H4 (cell line): ENCODE data around the gene PCED1B. TPM values are rescaled to one million over a fixed set of nuclear protein-coding genes. Genes with fewer than 3 reads are reported as not detected.
"Not testable (repeated sequence)": the region's sequence is repeated elsewhere in the genome, so short reads cannot be mapped to it uniquely, and the experiment has no call there.

Experiments used
- DNase-seq: peaks from one replicate; pipeline ENCODE4 v3.0.0-alpha.2; 2015; ENCODE audit warnings: low spot score
- total RNA-seq: library from RNA; depleted of rRNA; stranded (reverse); fragments of >200 nt; shearing (Covaris generic); gene quantifications from 2 replicates; pipeline ENCODE4 v1.2.3, GENCODE V29; 2014; rRNA removed

Gene PCED1B
- total RNA-seq, 1 experiment from 2014 or later: 1.1 TPM

DNA sequence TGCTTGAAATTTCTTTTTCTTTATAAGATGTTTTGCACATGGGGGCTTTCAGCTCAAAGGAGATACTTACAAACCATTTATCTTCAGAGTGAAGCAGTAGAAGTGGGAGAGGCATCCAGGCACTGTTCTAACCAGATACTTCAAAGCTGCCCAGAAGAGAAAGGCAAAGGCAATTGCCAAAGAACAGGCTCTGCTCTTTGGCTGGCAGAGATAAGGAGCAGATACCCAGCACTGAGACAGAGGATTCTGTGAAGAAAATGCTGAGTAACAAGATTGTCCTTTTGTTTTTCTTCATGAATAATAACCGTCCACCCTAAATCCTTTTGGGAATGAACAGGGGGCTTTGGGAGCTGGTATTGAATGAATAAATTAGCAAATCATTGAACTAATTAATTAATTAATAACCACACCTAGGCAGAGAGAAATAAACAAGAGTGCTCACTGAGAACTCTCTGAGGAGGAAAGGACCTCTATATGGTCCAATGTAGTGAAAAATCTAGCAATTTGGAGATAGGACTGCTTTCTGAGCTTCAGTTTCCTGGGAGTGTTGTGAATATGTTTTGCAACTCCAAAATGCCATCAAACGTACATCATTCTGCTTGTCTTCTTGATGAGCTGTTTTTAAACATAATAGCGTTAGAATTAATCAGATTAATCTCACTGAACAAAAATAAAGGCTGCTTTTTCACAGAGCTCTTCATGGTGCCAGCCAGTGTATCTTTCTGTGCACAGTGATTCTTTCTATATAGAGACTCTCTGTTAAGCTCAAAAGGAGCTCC is 193.2 kb downstream of the PCED1B start:
- DNase-seq: no peak

DNA sequence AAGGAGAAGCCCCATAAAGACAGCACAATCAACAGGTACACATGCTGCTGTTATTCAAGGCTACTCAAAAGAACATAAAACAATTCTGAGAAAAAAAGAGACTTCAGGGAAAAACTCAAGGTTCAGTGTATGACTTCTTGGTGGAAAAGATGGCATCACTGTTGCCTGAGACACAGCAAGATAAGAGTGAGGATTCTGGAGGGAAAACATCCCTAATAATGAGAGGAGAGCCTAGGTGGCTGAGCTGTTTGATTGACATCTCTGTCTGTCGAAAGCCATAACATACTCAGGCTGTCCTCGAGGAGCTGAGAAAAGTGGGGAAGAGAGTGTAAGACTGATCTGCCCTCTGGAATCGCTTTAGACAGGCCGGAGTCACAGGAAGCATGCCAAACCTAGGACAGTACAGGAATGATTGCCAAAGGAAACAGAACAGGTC is 193.8 kb downstream of the PCED1B start:
- DNase-seq: no peak

DNA sequence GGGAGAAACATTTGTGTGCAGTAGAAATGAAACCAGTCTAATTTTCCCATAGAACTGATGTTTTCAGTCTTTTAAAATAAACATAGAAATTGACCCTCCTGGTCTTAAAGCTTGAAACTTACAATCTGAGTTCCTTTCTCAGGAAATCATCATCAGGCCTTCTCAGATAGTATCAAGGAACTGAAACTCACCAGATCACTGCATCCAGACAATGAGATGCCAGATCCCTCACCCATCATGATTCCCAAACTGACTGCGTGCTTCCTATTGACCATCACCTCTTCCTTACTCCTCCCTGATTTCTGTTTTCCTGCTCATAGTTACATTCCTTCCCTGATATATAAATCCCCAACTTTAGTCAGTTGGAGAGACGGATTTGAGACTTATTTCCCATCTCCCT is 195.3 kb downstream of the PCED1B start:
- no peak for DNase-seq

DNA sequence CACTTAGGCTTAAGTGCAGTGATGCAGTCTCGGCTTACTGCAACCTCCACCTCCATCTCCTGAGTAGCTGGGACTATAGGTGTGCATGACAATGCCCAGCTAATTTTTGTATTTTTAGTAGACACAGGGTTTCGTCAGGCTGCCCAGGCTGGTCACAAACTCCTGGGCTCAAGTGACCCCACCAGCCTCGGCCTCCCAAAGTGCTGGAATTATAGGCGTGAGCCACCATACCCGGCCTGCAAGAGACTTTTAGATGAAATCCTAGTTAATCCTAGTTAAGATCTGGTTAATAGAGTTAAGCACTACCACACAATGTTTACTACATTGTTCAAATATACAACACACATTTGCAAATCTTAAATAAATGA is 196.8 kb downstream of the PCED1B start:
- DNase-seq: no peak

DNA sequence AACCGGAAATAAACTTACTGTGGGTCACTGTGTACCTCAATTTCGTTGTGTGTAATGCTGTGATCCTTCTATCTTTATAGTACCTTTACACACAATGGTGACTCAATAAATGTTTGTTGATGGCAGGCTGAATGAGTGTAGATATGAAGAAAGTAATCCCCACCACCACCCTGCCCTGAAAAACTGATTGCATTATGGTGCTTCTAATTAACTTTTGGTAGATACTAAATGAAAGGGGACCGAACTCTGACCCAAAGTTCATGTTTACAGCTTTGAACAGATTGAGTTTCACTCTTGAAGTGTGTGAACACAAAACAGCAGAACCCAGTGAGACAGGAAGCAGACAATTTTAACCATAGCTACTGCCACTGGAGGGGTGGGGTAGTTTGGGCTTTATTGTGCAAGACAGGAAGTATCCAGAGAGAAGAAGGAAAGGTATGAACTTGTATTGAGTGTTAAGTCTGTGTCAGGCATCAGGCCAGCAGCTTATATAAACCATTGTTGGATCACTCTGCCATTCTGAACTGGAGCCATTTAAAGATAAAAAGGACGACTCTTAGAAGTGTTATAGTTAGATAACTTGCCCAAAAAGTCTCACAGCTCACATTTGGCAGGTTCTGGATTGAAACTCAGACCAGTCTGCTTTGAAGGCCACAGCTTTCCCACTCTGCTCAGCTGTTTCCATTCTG is 197.3 kb downstream of the PCED1B start:
- DNase-seq: peak; percentile 98

DNA sequence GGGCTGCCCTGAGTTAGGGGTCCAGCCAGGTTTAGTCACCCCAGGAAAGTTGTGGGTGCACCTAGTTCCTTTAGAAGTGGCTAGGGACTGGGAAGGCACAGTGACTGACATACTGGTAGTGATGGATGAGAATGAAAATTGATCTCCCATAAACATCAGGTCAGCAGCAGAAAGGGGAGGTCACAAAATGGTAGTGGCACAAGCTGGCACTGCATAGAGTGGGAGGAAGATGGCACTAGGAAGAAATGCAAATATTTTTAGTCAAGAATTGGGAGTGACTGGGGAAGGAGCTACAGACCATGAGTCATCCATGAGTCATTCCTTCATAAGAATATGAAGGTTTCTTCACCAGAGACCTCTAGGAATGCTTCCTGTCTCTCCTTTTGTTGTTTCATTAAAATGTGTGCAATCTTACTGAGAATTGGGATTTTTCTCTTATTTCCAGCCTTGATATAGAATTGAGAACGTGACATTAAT is 198.6 kb downstream of the PCED1B start:
- peak; percentile 93 for DNase-seq

DNA sequence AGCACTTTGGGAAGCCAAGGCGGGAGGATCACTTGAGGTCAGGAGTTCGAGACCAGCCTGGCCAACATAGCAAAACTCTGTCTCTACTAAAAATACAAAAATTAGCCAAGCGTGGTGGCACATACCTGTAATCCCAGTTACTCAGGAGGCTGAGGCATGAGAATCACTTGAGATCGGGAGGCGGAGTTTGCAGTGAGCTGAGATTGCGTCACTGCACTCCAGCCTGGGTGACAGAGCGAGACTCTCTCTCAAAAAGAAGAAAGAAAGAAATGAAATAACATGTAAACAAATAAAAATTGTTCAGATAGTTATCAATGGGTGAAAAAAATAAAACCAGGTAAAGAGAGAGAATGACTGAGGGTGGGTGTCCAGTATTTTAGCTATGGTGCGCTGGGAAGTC is 200.3 kb downstream of the PCED1B start:
- DNase-seq: not testable (repeated sequence)

DNA sequence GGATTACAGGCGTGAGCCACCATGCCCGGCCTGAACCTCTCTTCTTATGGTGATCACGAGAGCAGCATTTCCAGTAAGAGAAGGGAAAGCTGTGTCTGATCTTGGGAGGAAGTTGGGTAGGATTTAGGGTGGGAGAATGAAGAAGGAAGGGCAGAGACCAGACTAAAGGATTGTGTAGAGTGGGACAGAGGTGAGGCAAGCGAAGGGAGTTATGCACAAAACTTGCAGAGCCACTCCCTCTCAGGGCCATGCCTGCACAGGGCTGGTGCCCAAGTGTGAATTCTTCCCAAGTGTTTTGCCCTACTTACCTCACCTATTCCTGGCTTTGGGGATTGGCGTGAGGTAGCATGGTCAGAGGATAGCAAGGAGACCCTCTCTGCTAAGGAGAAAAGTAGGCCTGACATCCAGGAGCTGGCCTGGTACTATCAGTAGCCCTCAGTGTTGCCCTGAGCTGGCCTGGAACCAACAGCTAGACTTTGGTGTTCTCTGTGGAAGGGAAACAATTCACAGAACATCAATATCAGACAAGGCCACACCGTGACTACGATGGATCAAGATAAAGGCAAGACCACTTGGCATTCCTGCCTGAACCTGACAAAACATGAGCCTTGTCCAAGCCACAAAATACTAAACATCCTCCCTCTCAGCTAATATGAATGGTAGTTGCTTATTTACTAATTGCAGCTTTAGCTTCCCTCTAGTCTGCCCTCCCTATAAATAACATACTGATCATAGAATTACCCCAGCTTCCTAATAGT is 201.3 kb downstream of the PCED1B start:
- peak; percentile 43 for DNase-seq

DNA sequence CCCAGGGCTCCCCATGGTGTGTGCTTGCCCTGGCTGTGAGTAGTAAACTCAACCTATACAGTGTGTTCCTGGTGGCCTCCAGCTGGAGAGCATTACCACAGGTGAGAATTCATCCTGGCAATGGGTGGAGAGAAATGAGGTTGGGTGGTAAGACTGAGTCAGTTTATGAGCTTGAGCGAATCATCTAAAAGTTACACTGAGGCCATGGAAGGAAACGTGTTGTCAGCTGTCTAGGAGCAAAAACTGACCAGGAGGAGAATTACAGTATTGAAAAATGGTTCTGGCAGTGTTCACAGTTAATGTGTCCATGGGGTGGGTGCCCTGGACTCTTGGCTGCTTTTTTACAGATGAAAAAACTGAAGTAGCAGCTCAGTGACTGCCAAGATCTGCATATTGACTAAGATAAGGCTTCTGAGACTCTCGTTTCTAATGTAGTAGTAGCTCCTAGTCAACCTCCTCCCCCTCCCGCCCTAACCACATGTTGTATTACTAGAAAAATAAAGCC is 202.3 kb downstream of the PCED1B start:
- no peak for DNase-seq

DNA sequence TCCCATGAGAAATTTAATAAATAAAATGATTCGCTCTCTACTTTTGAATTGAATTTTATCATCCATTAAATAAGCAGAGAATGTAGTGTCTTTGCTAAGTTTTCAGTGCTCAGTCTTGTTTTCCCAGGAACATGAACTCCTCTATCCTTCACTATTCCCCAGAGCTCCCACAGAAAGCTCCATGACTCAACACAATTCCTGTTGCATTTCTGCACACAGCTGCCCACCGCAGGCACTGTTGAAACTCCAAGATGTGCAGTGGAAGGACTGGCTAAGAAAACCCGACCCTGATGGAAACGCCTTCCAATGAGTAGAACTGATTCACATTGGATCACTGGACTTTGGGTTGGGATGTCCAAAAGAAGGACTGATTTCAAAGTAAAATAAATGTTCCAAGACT is 202.8 kb downstream of the PCED1B start:
- no peak for DNase-seq

Other genes with a start within 250 kb of the PCED1B start
- 44.3 and 47.4 TPM in 2 replicates for gene AMIGO2, start 338 bp downstream of the PCED1B start, total RNA-seq